ENCODE measurements around the gene PPFIA3.
"Not testable (repeated sequence)": the region's sequence is repeated elsewhere in the genome, so short reads cannot be mapped to it uniquely, and the experiment has no call there.

The PPFIA3 gene

GRCh38 chr19:49103331-49104085 lies 15.8 kb upstream of the PPFIA3 start:
- DNase-seq = no peak

GRCh38 chr19:49104229-49104864 lies 15.0 kb upstream of the PPFIA3 start:
- no peak for DNase-seq

GRCh38 chr19:49106648-49107135 lies 12.7 kb upstream of the PPFIA3 start:
- DNase-seq = no peak

GRCh38 chr19:49107625-49108459 lies 11.5 kb upstream of the PPFIA3 start:
- DNase-seq = no peak

GRCh38 chr19:49109051-49109450 lies 10.3 kb upstream of the PPFIA3 start:
- DNase-seq = no peak

GRCh38 chr19:49109569-49110233 lies 9.6 kb upstream of the PPFIA3 start:
- DNase-seq = no peak

GRCh38 chr19:49110567-49110966 lies 8.8 kb upstream of the PPFIA3 start:
- DNase-seq = no peak

GRCh38 chr19:49111218-49111998 lies 7.9 kb upstream of the PPFIA3 start:
- DNase-seq = no peak

GRCh38 chr19:49113762-49114629 lies 5.3 kb upstream of the PPFIA3 start, which contains the start of gene LIN7B:
LIN7B (plus strand) TSS chr19:49114370; CDS start chr19:49114405, 35 bp downstream.
- DNase-seq = no peak

GRCh38 chr19:49114630-49115363 lies 4.5 kb upstream of the PPFIA3 start:
- no peak for DNase-seq

GRCh38 chr19:49116544-49116943 lies 2.8 kb upstream of the PPFIA3 start:
- DNase-seq = no peak

GRCh38 chr19:49117677-49118564 lies 1.4 kb upstream of the PPFIA3 start:
- DNase-seq = no peak

- peak; percentile 90 for DNase-seq
Observed at GRCh38 chr19:49118565-49119410, 556 bp upstream of the PPFIA3 start, which contains the start of gene C19orf73. C19orf73 (minus strand) TSS chr19:49119143; CDS start chr19:49119022, 121 bp downstream.

GRCh38 chr19:49120325-49120683 lies 960 bp downstream of the PPFIA3 start:
- no peak for DNase-seq

- no peak for DNase-seq
Observed at GRCh38 chr19:49120868-49121267, 1.5 kb downstream of the PPFIA3 start.

GRCh38 chr19:49121841-49122240 lies 2.5 kb downstream of the PPFIA3 start:
- DNase-seq = not testable (repeated sequence)

GRCh38 chr19:49123285-49123684 lies 3.9 kb downstream of the PPFIA3 start:
- not testable (repeated sequence) for DNase-seq

Data from NCI-H2107 (cell line).